ENCODE data around the gene MAGI2.

GRCh38 chr7:78516450-78516849 lies 937.0 kb downstream of the MAGI2 start:
- TF ChIP-seq CTCF (conservative IDR thresholded peaks at IDR 0.05; ENCODE audit: low read length) (no peak), EZH2phosphoT487 (IDR thresholded peaks at IDR 0.05; ENCODE audit: borderline replicate concordance) (no peak)

All from Loucy (cell line).